Right lobe of liver (tissue), 6 donors: Measurements from ENCODE around the gene PITPNB. TPM values are rescaled to one million over a fixed set of nuclear protein-coding genes. Genes with fewer than 3 reads are reported as not detected.
A peak's percentile ranks its signal among the peaks of the same experiment; 100 is the strongest.

Experiments
- ATAC-seq, 4 donors: fragments of 200-7000 bp; cut with Tn5 transposase; one replicate each; pipeline ENCODE4 v1.9.1; 2020; ENCODE audit warnings: mild to moderate bottlenecking in 4 of 4, moderate library complexity in 4 of 4
- DNase-seq, 3 donors: peaks; one replicate each; pipeline ENCODE4 v3.0.0-alpha.2; 2020
- H3K27ac ChIP-seq, 3 donors: fragments of 200-600 bp; one replicate each; pipeline ENCODE4 v1.8.0; 2022
- H3K27me3 ChIP-seq, 2 donors: fragments of 200-600 bp; one replicate each; pipeline ENCODE4 v1.8.0; 2022
- H3K36me3 ChIP-seq, 4 donors: fragments of 200-600 bp; sonication (generic) in 1 of 4; one replicate each; pipeline versions ENCODE4 v1.5.1 to v1.8.0; 2017 to 2022; ENCODE audit warnings: control low read depth in 1 of 4
- H3K4me1 ChIP-seq, 4 donors: fragments of 200-600 bp; sonication (generic) in 1 of 4; one replicate each; pipeline versions ENCODE4 v1.5.1 to v1.8.0; 2017 to 2022; ENCODE audit warnings: control low read depth in 1 of 4
- H3K4me3 ChIP-seq, 3 donors: fragments of 200-600 bp; one replicate each; pipeline ENCODE4 v1.8.0; 2022
- H3K9me3 ChIP-seq, 4 donors: fragments of 200-600 bp; sonication (generic) in 1 of 4; one replicate each; pipeline versions ENCODE4 v1.5.1 to v1.8.0; 2017 to 2022; ENCODE audit warnings: control low read depth in 1 of 4
- POLR2A ChIP-seq: fragments of 450-650 bp; IDR thresholded peaks from one replicate; pipeline ENCODE4 v1.6.1; 2017; ENCODE audit warnings: antibody characterized with exemption, mild to moderate bottlenecking
- WGBS: methylation state at CpG from one replicate; pipeline ENCODE4 v1.1.6; 2018; ENCODE audit warnings: low coverage, low lambda C conversion rate; ENCODE audit not compliant: insufficient coverage; ENCODE audit errors: missing lambda C conversion rate; 5-methylcytosine and 5-hydroxymethylcytosine counted together
- intact Hi-C, 2 donors: fragments of 100-400 bp; cut with DNase I; formaldehyde crosslinking; loops; one replicate each; pipeline versions ENCODE4 v1.11.2 to v1.14.1; 2022
- long read RNA-seq: library from polyadenylated mRNA; unstranded; transcript quantifications from one replicate; pipeline ENCODE4 v2.0.0, GENCODE V29; 2019
- total RNA-seq, 6 experiments: library from RNA; depleted of rRNA in 2 of 6; stranded (reverse); fragments of >200 nt in 2 of 6; fragmentation: NEBNext Ultra II Directional in 3 of 6; extraction: Animal tissue kit (Norgen Biotek cat#: 25700) in 3 of 6; gene quantifications; one replicate each; pipeline versions ENCODE4 v1.1.0 to v1.2.4, GENCODE V29; 2016 to 2023
- TF ChIP-seq, protein P1 (sequence below), 4 donors: fragments of 200-600 bp in 3 of 4; fragments of 450-650 bp in 1 of 4; IDR thresholded peaks; one replicate each; pipeline versions ENCODE4 v1.5.1 to v1.8.0; 2016 to 2022; ENCODE audit warnings: antibody characterized with exemption in 4 of 4, mild to moderate bottlenecking in 2 of 4
- donor health status: DM: no; HTN: yes; CAD: no.
- donor health status: DM: no; HTN: no; CAD: no.
- donor health status: DM: no; HTN: no; CAD: no.
- donor health status: DM: no; HTN: yes; CAD: no.
- donor health status: DM: no; HTN: yes; CAD: no.

PITPNB gene
- 10 to 100 TPM; 28.7 to 60.6 (median 37.6) TPM for total RNA-seq
- long read RNA-seq, partial matches to known transcripts = 0 of 7 reads
- long read RNA-seq, other reads (novel, unspliced or antisense) = 7 of 7 reads

DNA sequence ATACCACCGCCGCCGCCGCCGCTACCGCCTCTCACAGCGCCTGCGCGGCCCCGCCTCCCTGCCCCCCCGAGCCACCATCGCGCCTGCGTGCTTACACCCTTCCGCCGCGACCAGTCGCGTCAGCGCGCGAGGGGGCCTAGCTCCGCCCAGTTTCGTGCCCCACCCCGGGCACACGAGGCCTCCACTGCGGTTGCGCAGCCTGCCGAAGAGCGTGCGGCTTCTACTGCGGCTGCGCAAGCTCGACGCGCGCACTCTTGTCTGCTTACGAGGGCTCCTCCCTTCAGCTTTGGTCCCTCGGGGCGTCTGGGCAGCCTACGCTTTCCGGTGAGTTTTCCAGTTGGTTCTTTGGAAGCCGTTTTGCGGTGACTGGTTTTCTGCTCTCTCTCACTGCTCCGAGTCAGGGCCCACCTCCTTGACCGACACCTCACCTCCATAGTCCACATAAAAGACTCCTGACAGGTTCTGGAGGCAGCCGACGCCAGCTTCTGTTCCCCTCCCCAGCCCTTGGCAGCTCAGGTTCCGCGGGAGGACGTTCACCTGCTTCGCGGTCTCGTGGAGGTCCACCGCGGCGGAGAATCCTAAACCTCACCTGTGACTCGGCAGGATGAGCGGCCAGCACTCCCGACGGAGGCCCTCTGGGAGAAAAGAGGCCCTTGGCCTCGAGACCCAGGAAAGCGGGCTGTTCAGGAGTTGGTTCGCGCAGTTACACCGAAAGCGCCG, at the start of gene PITPNB:
PITPNB (minus strand) TSS at position 35 of the 720 bp plus-strand sequence. CDS start 65 bp downstream, outside the sequence.
- TF ChIP-seq POLR2A = peak; percentile 95
- TF ChIP-seq, protein P1, sequence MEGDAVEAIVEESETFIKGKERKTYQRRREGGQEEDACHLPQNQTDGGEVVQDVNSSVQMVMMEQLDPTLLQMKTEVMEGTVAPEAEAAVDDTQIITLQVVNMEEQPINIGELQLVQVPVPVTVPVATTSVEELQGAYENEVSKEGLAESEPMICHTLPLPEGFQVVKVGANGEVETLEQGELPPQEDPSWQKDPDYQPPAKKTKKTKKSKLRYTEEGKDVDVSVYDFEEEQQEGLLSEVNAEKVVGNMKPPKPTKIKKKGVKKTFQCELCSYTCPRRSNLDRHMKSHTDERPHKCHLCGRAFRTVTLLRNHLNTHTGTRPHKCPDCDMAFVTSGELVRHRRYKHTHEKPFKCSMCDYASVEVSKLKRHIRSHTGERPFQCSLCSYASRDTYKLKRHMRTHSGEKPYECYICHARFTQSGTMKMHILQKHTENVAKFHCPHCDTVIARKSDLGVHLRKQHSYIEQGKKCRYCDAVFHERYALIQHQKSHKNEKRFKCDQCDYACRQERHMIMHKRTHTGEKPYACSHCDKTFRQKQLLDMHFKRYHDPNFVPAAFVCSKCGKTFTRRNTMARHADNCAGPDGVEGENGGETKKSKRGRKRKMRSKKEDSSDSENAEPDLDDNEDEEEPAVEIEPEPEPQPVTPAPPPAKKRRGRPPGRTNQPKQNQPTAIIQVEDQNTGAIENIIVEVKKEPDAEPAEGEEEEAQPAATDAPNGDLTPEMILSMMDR (IDR thresholded peaks at IDR 0.05) = no peak
- 1% methylated on average over 34 of the region's 68 CpGs for WGBS
- Histone ChIP-seq H3K27ac (peak within 1 kb of the TSS; percentile 96 to 99 (median 97)), H3K4me3 (peak within 1 kb of the TSS; percentile 86 to 92 (median 92)), H3K9me3 (no peaks in the 10 kb centered on the region), H3K4me1 (peaks cover 0 to 39% (median 16%) of the 10 kb centered on the region in 4 donors), H3K27me3 (no peaks in the 10 kb centered on the region), H3K36me3 (peaks cover 0 to 8% (median 0%) of the 10 kb centered on the region in 4 donors)
- ATAC-seq (peak; percentile 93 to 96 (median 94)), DNase-seq (peak; percentile 98 to 99 (median 99))
- intact Hi-C loops = no loop called here

DNA sequence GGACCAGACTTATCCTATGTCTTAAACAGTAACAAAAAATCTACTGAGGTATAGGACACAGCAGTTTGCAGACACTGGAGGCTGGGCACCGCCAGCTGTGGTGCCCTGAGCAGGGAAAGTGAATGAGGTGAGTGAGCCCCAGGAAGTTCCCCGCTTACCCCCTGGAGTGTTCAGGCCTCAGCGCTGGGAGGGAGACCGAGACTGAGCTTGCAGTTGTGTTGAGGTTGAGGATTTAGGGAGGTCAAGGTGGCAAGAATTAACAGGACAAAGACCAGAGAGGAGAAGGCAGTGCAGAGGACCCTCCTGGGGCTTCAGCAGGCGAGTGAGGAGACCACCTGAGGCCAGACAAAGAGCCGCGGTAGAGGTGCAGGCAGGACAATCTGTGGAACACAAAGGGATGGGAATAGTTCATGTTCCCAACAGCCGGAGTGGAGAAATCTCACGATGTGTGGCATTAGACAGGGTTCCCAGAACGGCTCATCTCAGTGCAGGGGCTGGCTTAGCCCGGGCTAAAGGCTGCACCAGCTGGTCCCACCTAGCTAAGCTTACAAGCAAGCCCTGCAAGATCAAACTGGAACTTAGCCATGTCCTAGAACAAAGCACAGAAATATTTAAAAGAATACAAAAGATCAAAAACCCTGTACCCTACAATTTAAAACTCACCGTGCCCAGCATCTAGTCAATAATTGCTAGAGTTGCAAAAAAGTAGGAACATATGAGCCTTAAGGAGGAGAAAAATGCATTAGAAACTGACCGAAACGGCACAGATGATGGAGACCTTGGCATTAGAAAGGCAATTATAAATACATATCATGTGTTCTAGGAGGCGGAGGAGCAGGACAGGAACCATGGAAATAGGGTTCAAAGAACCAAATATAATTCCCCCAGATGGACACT, 47.4 kb upstream of the PITPNB start:
- DNase-seq (no peak), ATAC-seq (no peak)
- H3K9me3 ChIP-seq = no peaks in the 10 kb centered on the region
- WGBS = 90% methylated on average over 11 of the region's 15 CpGs
- intact Hi-C loops = no loop called here
- no peaks in the 10 kb centered on the region for H3K36me3 ChIP-seq
- H3K4me1 ChIP-seq = peaks cover 0 to 27% (median 6%) of the 10 kb centered on the region in 4 donors
- TF ChIP-seq POLR2A = no peak
- TF ChIP-seq, protein P1 (IDR thresholded peaks at IDR 0.05) = no peak
- H3K4me3 ChIP-seq = no peak overlapping the region
- no peaks in the 10 kb centered on the region for H3K27me3 ChIP-seq
- H3K27ac ChIP-seq = no peak overlapping the region

DNA sequence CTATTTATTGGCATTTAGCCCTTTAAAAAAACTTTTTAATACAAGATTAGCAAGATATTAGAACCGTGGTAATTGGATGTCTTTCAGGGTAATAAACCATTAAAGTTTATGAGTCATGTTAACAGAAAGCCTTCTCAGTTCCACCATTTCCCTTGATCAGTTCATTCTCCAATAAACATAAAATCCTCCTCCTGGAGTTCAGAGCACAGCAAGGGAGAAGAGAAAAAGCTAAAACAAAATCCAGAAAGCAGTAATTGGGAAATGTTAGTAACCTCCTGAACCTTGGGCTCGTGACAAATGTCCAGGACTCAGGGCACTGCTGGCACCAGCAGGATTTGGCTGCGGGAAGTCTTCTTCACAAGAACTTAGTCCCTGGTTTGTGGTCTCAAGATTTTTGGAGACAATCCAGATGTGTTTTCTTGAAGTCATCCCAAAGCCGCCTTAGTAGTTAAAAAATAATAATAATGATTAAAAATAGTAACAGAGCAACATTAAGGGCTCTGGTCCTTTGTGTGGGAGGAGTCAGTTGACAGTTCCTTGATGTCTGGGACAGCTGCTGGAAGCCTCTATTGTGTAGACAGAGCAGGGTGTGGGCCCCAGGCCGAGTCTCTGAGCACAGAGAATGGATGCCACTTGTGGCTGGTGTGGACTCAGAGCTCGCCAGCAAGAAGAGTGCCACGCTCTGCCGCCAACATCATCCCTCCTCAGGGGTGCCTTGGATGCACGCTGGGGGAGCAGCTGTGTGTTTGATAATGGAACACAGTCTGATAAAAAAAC, 43.4 kb upstream of the PITPNB start:
- no peak overlapping the region for H3K4me3 ChIP-seq
- H3K4me1 ChIP-seq = peaks cover 0 to 50% (median 19%) of the 10 kb centered on the region in 4 donors
- no peaks in the 10 kb centered on the region for H3K36me3 ChIP-seq
- intact Hi-C loops = no loop called here
- H3K27ac ChIP-seq = peak overlapping the region; percentile 56 to 91 (median 90)
- TF ChIP-seq, protein P1 (IDR thresholded peaks at IDR 0.05) = no peak
- no peak for TF ChIP-seq POLR2A
- ATAC-seq (peak; percentile 61 to 78 (median 72)), DNase-seq (peak; percentile 52 to 84 (median 81))
- H3K9me3 ChIP-seq = no peaks in the 10 kb centered on the region
- no peaks in the 10 kb centered on the region for H3K27me3 ChIP-seq
- WGBS = 10% methylated on average over 3 of the region's 9 CpGs

DNA sequence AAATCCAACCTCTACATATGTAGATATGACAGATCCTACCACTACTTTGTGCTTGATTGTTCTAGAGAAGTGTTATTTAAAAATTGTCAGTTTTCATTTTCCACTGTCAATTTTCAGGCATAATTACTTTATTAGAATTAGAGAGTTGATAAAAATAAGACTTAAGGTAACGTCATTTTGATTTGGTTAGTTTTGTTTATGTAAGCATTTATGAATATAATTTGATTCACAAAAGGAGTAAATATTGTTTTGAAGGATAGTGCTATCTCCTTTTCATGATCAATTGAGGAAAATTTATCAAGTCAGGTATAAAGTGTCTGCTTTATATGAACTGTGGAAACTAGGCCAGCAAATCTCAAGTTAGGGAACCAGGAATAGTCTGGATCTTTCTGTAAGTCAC, 42.6 kb upstream of the PITPNB start:
- peaks cover 0 to 50% (median 19%) of the 10 kb centered on the region in 4 donors for H3K4me1 ChIP-seq
- H3K9me3 ChIP-seq = no peaks in the 10 kb centered on the region
- no peak for DNase-seq
- intact Hi-C loops = no loop called here
- H3K27ac ChIP-seq = peak overlapping the region; percentile 56 to 91 (median 90)
- no peaks in the 10 kb centered on the region for H3K36me3 ChIP-seq
- 21% methylated on average over 1 of the region's 1 CpG for WGBS
- peak in 1 of 4 donors; percentile 11 for ATAC-seq
- TF ChIP-seq, protein P1 (IDR thresholded peaks at IDR 0.05) = no peak
- no peak for TF ChIP-seq POLR2A
- no peaks in the 10 kb centered on the region for H3K27me3 ChIP-seq
- no peak overlapping the region for H3K4me3 ChIP-seq
